Stimulated activated CD8-positive, alpha-beta memory T cell treated with anti-CD3 and anti-CD28 coated beads, Interleukin-7, amount 100 ng/mL, for 1 hour (primary cell): ENCODE results near the gene ALDH1A2.
"Not testable (repeated sequence)": the region's sequence is repeated elsewhere in the genome, so short reads cannot be mapped to it uniquely, and the experiment has no call there.

Source experiments
- DNase-seq, 2 donors: peaks; one replicate each; pipeline ENCODE4 v3.0.0-alpha.2; 2020; ENCODE audit warnings: low read depth in 2 of 2

ALDH1A2 gene

DNA sequence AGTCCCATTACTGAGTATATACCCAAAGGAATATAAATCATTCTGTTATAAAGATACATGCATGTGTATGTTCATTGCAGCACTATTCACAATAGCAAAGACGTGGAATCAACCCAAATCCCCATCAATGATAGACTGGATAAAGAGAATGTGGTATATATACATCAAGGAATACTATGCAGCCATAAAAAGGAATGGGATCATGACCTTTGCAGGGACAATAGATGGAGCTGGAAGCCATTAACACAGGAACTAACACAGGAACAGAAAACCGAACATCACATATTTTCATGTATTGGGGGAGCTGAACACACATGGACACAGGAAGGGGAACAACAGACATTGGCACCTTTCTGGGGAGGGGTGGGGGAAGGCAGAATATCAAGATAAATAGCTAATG, 65.8 kb downstream of the ALDH1A2 start:
- not testable (repeated sequence) for DNase-seq

DNA sequence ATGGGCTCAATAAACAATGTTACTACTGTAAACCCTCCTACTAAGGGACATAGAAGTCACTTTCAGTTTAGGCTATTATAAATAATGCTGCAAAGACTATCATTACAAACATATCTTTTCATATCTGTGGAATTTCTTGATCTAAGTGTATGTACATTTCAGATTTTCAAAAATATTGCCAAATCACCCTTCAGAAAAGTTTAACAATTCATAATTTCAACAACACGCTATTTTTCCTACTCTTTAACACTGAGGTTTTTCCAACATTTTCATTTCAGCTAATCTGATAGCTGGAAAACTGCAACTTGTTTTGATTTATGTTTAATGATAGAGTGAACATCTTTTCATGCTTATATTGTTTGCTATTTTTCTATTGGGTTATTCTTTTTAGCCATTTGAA, 69.0 kb downstream of the ALDH1A2 start:
- no peak for DNase-seq

DNA sequence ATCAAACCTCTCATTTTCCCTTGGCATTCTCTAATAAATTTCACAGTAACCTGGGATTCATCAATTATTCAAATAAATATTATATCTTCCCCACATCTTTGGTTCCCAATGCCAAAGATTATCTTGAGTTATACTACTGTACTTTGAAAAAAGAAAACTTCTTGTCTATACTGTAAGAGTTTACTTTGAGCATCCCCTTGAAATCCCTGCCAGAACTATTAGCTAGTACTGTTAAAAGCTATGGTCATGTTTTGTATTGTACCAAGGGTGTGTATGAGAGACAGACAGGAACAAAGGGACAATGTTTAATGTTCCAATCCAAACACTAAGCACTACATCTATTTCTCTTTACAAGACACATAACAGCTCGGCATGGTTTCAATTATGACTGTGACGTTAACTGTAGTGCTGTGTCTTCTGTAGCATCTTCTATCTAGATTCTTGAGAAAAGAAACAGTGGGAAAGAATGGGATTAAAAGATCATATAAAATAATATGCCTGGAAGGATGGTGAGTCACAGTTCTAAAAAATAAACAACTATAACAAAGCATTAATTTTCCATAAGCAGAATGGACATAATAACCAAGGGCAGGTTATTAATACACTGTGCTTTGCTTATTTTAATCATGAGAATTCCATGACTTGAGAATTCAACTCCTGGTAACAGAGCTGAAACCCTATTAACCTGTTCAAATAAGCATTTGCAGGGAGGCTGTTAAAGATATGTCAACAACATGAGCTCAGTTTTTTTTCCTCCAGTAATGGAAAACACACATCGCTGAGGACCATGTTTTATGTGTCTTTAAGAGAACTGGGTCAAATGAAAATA, 71.1 kb downstream of the ALDH1A2 start:
- DNase-seq, result no peak

DNA sequence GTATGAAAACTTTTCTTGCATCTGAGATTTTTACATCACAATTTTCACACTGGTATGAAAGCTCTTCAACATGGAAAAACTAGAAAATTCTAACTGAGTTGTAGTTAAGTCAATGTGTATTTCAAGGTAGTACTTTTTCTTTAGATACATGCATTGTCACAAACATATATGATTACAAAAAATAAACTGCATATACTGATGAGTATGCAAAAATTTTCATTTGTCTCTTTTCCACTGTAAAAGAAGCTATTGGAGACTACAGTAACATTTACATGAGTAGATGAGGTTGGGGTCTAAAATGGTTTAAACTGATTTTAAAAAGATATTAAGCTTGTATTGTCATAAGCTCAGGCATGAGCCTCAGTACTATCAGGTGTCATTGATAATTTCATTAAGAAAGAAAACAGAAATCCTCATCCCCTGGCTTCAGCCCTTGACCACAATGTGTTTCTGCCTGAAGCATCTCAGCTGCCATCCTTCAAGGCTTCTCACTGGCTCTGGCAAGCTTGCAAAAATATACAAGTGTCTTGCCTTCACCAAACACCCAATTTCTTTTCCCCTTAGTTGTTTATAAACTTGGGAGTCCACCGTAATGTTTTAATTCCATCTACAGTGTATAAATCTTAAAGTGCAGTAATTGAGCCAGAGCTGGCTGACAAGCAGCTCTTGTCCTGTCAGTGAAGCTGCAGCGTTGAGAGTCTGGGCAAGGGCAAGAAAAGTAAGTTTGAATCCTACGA, 71.9 kb downstream of the ALDH1A2 start:
- no peak for DNase-seq

DNA sequence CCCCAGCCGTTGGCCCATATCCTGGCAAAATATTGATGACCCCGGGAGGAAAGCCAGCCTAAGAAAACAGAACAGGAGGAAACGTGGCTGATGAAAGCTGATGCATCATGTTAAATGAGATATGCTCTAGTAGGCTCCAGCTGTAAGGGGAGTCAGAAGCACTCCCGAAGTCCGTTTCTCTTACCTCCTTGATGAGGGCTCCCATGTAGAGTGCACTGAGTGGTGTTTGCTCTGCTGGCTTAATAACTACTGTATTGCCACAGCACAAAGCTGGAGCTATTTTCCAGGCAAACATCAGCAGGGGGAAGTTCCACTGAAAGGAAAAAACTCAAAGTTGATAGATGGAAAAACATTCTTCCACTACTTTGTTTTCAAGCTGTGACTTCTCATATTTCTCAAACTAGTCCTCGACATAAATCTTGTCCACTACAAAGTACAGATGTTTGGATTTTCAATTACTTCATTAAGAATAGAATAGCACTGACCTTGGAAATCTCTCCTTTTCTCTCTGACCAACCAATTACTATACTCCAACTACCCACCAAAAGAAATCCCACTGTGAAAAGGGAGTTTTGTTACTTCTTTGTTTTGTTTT, 72.7 kb downstream of the ALDH1A2 start:
- DNase-seq, result no peak

DNA sequence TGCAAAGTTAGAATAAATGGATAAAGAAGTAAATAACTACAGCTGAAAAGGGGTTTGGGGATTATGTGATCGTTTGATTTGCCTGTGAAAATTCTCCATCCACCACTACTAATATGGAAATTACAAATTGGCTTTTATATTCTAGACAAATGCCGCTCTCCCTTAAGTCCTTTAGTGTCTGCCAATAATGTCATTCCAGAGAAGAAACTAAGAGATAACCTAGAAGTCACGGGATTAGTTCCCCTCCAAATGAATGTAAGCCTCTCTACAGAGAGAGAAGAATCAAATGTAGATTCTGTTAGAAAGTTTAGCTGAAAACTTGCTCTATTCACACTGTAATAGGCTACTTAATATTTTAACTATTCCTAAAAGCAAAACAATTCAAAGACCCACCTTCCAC, 92.0 kb downstream of the ALDH1A2 start:
- DNase-seq, result no peak

DNA sequence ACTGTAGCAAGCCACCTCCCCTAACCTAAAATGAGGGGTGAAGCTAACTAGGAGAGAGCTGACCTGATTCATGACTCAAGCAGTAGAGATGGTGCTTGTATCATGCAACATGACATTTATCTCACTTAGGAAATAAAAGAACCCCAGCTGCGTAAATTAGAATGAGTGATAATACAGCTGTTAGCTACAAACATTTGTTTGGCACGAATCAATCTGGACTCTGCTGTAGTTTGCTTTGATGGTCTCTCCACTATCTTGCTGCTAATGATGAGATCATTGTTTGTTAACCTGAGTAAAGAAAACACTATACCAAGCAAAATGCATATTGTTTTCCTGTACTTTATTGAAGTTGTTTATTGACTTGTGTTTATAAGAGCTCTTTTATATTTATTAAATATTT, 92.6 kb downstream of the ALDH1A2 start:
- no peak for DNase-seq

DNA sequence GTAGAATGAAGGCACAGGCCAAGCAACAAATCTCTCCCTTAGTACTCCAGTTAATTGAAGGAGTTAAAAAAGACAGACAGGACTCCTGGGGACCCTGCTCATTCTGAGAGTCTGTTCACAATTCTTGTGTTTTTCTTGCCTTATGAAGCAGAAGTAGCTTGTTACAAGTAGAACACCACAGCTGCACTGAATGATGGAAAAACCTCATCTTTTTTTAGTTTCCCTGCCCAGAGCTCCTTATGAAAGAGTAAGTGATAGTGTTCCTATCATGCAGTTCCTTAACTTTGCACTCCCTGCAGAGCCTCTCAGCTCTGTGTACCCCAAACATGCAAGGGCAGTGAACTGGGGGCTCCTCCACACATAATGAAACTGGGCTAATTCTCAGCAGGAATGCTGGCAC, 95.5 kb downstream of the ALDH1A2 start:
- no peak for DNase-seq

DNA sequence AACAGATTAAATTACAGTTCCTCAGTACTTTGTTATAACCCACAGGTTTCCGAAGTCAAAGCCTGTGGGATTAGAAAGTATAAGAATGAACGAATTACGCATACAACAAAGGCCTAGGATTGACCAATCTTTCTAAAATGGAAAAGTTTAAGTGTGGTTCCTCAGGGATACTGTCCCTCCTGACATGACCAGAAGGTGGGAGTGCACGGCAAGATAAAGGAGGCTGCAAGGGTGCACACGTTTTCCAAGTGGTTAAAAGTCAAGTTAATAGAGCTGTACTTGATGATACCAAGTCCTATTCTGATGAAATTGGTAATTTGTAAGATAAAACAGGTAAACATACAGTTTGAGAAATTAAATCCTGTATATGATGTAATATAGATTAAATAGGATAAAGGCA, 96.2 kb downstream of the ALDH1A2 start:
- DNase-seq, result no peak

DNA sequence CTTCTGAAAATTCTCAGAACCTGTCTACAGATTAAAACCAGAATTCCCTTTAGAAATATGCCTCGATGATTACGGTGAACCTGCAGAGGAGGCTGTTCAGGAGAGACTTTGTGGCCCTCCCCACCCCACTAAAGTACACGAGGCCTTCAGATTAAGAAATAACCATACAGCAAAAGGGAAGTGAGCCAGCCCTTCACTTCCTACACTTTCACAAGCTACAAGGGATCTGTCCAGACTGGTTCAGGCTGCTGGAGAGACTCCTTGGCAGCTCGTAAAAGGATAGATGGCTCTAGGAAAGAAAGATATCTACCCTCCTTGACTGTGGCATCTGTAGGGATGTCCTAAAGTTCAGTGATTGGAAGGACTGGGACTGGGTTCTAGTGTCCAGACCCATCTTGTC, 102.6 kb downstream of the ALDH1A2 start:
- DNase-seq, result no peak

DNA sequence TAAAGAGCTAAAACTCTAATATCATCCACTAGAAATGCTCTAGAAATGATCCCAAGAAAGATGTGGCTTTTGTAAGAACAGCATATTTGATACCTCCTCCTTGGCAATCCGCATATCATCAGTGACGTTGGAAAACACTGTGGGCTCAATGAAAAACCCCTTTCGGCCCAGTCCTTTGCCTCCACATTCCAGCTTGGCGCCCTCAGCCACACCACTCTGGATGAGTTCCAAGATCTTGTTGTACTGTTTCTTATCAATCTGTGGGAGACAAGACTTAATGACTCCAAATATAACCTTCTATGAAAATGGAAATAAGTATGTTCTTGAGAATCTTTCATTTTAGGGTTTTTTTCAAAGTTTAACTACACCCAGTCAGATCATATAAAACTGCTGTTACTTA, 103.6 kb downstream of the ALDH1A2 start:
- DNase-seq, result no peak

DNA sequence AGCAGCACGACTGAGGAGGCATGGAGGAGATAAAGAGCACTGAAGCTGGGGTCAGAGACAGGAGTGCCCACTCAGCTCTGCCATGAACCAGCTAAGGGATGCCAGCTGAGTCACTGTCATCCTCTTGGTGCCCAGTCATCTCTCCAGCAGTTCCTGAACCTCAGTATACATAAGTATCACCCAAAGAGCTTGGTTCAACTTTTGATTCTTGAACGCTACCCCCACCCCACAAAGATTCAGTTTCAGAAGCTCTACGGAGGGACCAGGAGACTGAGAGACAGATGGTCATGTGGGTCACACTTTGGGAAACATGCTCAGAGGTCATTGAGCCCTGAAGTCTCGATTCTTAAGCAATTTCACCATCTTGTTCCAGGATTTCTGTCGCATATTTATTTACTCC, 108.4 kb downstream of the ALDH1A2 start:
- no peak for DNase-seq

DNA sequence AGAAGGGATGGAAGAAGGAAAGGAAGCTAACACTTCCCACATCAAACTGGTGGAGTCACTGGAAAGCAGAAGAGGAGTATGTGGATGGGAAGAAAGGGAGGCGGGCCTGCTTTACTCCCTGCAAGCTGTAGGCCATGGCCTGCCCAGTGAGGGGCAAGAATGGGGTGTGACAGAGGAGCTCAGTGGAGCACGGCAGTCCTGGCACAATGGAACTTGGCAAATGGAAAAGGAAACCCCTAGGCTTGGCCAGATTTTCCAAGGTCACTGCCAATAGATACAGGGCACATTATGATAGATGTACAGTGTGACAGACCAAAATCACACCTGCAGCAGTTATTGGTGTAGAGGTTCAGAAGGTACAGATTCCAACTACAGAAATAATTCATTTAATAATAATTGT, 111.6 kb downstream of the ALDH1A2 start:
- DNase-seq, result no peak

DNA sequence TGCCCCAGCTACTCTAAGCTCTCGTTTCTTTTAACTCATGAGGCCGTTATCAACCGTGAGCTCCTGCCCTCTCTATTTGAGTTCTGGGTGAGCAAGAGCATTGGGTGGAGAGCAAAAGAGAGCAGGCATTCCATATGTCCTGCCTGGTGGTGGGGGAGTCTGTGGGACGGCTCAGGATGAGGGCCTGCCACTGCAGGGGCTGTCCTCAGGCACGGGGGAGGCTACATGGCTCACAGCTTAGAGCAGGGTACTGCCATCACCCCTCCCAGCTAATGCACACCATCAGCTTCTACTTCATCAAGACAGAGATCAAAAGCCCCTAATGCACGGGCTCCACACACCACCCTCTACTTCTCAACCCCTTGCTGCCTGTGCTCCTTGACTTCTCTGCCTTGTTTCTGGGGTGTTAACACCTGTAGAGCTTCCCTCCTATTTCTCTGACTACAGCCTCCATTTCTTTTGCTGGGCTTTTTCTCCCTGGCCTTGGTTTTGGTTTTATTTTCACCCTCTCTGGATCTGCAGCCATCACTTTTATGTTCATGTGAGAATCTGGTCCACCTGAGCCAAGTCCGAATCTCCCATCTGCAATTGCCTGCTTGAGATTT, 114.1 kb downstream of the ALDH1A2 start:
- no peak for DNase-seq

DNA sequence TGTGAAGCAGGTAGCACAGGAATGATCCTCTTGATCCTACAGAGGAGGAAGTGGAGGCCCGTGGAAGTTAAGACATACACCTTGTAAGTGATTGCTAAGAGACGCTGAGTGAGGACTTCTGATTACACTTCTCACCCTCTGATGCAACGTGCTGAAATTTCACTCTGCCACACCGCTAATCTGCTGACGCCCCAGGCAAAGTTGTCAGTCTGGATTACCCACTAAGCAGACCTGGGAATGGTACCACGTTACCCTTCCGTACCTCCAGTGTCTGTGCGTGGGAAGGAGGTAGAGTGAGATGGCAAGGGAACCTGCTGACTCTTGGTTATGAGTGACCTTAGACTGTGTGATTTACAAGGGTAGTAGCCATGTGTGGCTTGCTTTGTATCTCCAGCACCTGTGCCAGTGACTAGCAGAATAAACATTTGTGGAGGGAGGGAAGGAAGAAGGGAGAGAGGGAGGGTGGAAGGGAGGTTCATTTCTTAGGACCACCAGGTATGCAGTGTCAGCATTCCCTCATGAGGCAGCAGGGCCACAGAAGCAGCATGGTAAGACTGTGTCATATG, 115.0 kb downstream of the ALDH1A2 start:
- no peak for DNase-seq

DNA sequence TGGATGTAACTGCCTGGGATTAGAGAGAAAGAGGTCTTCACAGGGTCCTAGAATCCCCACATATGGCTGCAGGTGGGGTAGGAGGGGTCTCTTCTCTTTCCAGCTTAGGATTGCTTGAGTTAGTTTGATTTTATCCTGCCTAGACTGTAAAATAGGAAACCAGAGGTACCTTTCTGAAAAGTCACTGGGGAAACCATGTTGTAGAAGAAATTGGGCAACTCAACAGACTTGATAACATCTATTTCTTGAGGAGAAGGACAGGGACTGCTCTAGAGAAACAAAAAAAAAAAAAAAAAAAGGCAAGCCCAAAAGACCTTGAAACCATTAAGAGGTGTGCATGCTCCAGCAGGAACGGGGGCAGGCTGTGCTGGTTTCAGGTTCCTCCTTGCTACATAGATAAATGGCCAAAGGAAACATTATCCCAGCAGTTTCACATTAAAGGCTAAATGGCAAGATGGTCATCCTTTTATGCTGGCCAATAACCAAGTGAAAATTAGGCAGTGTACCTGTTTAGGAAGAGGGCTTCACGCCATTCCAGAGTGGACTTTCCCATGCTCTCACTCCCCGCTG, 116.1 kb downstream of the ALDH1A2 start:
- DNase-seq, result no peak

DNA sequence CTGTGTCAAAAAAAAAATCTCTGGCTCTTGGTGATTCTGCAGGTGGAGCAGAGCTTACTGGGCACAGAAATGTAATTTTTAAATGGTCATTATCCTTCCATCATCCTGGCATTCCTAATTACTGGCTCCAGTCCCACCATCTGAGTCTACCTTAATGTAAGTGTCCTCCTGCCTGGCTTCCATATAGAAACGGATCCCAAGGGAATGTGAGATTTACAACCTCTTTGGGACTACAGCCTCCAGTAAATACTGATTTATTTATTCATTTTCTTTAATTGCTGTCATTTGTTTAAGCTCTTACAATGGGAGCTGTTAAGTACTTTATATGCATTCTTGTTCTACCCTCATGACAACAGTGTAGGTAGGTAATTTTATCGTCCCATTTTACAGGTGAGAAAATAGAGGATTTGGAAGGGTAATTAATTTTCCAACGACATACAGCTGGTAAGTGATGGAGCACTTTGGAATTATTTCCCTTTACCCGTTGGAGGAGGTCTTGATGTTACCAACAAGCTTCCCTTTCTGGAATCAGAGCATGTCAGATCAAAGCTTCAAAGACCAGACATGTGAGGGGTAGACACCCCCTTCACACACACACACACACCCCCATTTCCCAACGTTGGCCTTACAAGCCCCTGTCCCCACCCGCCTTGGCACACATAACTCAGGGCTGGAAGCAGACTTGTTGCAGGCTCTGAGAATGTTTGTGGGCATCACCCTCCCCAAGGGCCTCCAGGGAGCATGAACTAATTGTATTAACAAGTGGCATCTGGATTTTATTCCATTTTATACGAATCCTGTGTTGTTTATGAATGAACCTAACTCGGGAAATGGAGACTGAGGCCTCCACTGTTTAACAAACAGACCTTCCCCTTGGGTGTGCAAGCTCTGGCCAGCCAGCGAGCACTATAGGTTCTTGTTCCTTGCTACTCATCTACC, 116.9 kb downstream of the ALDH1A2 start:
- no peak for DNase-seq

DNA sequence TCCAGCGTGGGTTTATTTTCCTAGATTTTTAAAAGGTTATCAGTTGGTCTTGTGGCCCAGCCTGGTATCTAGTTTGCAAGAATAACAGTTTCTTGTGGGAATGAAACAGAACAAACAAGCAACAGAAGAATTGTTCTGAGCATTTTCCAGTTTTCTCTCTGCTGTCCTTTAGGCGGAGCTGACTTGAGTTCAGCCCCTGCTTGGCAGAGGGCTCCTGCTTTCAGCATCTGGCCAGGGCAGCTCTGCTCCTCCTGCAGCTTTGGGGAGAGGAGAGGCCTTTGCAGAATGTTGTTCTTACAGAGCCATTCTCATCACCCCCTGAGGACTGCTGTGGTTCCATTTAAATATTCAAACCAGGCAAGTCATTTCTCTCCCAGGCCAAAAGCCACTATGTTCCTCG, 117.7 kb downstream of the ALDH1A2 start:
- no peak for DNase-seq

DNA sequence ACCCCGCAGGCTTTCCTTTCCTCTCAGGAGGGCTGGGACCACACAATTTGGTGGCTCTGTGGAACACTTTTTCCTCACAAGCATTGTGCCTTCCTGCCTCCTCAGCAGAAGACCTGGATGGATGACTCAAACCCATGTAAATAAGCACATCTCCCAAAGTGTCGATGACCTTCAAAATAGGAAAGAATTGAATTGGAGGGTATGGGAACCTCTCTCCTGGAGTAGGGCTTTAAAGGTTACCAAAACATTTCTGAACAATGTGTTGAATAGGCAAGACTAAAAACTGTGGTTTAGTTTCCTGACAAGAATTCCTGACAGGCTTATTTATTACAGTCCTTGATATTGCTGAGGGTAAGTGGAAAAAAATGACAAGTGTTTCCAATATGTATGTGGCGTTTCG, 118.2 kb downstream of the ALDH1A2 start:
- DNase-seq, result no peak

DNA sequence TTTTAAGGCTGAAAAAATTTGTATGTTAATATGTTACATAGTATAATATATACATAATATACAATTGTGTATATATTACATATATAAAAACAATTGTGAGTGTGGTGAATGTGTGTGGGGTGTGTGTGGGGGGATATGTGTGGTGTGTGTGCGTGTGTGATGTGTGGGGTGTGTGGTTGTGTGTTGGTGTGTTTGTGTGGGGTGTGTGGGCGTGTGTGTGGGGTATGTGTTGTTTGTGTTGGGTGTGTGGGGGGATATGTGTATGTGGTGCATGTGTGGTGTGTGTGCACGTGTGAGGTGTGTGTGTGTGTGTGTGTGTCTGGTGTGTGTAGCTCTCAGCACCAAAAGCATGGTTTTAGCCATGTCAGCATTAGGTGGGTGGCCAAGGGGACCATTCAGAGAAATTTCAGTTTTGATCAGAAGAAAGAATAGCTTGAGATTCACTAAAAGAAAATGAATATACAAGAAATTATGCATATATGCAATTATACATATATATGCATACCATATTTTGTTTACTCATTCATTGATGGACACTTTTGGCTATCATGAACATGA, 118.9 kb downstream of the ALDH1A2 start:
- no peak for DNase-seq
